K562 (cell line): Measurements from ENCODE around the gene IDUA.

Experiments
- CREM ChIP-seq: IDR thresholded peaks from 2 replicates; pipeline ENCODE4 v1.6.1; 2014; ENCODE audit warnings: antibody characterized with exemption, low read depth
- ELF4 ChIP-seq: fragments of 450-650 bp; formaldehyde crosslinking; IDR thresholded peaks from 2 replicates; pipeline ENCODE4 v1.4.0; 2022; ENCODE audit warnings: missing genetic modification characterization
- KAT7 ChIP-seq: sonication (generic); formaldehyde crosslinking; IDR thresholded peaks from 2 replicates; pipeline ENCODE4 v1.8.0; 2022; ENCODE audit warnings: missing genetic modification reagents, mild to moderate bottlenecking, borderline replicate concordance
- KDM1A ChIP-seq, 2 experiments: fragments of 450-650 bp; IDR thresholded peaks; 2 replicates each; pipeline ENCODE4 v1.6.1; 2016; ENCODE audit warnings: mild to moderate bottlenecking in 2 of 2
- MBD2 ChIP-seq: sonication (generic); IDR thresholded peaks from 2 replicates; pipeline ENCODE4 v1.6.1; 2016; ENCODE audit warnings: low read depth, borderline replicate concordance
- NR2C2 ChIP-seq, 2 experiments: fragments of 200-800 bp in 1 of 2; sonication (Bioruptor generic) in 1 of 2; sonication (generic) in 1 of 2; formaldehyde crosslinking in 1 of 2; IDR thresholded peaks; 2 replicates each; pipeline versions ENCODE4 v1.6.1 to v1.8.0; 2016 to 2022; ENCODE audit warnings: mild to moderate bottlenecking in 1 of 2, missing compliant biosample characterization in 1 of 2, missing genetic modification characterization in 1 of 2, missing genetic modification reagents in 1 of 2
- PHTF2 ChIP-seq: fragments of 250-450 bp; sonication (Bioruptor Pico); IDR thresholded peaks from 2 replicates; pipeline ENCODE4 v1.5.0; 2021; ENCODE audit warnings: mild to moderate bottlenecking
- REST ChIP-seq, 2 experiments: fragments of 450-650 bp; formaldehyde crosslinking in 1 of 2; IDR thresholded peaks; 2 replicates each; pipeline versions ENCODE4 v1.4.0 to v1.6.1; 2014 to 2020; ENCODE audit warnings: mild to moderate bottlenecking in 2 of 2, borderline replicate concordance in 1 of 2, low read depth in 1 of 2
- SP2 ChIP-seq: IDR thresholded peaks from 2 replicates; pipeline ENCODE4 v1.6.1; 2011; ENCODE audit warnings: mild to moderate bottlenecking, low read depth, low read length, moderate library complexity; ENCODE audit not compliant: poor library complexity, severe bottlenecking; ENCODE audit errors: extremely low read depth
- TAF9B ChIP-seq: fragments of 450-650 bp; IDR thresholded peaks from 2 replicates; pipeline ENCODE4 v1.6.1; 2018; ENCODE audit warnings: mild to moderate bottlenecking; ENCODE audit not compliant: partially characterized antibody
- ZEB2 ChIP-seq: fragments of 450-650 bp; IDR thresholded peaks from 2 replicates; pipeline ENCODE4 v1.6.1; 2016
- ZNF780A ChIP-seq: fragments of 250-450 bp; sonication (Bioruptor Pico); IDR thresholded peaks from 2 replicates; pipeline ENCODE4 v1.5.0; 2021; ENCODE audit warnings: mild to moderate bottlenecking
- TF ChIP-seq, protein P1 (sequence below), 3 experiments: IDR thresholded peaks in 2 of 3; conservative IDR thresholded peaks in 1 of 3; 2 replicates each; pipeline ENCODE4 v1.5.1; 2011 to 2012; ENCODE audit warnings: low read length in 3 of 3, mild to moderate bottlenecking in 3 of 3, control low read depth in 2 of 3, improper control_type of control experiment in 1 of 3, inconsistent platforms in 1 of 3, low read depth in 1 of 3, mixed read lengths in 1 of 3, moderate library complexity in 1 of 3; ENCODE audit not compliant: insufficient read depth in 2 of 3

DNA sequence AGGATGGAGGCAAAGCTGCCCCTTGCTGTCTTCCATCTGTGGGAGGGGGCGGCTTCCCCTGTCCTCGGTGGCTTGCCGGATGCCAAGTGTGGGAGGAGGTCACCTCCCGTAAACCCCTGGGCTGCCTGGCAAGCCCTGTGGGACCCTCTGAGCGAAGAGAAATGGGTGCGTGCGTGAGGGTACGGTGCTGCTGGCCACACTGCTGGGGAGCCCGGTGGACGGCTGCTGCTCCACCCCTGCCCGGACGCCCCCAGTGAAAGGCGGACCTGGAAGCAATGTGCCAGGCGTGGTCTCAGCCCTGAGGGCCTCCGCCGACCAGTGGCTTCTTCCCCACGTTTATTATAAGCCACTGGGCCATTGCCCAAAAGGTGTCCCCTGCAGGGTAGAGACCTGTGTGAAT is 4.6 kb upstream of the IDUA start:
- TF ChIP-seq, protein P1, sequence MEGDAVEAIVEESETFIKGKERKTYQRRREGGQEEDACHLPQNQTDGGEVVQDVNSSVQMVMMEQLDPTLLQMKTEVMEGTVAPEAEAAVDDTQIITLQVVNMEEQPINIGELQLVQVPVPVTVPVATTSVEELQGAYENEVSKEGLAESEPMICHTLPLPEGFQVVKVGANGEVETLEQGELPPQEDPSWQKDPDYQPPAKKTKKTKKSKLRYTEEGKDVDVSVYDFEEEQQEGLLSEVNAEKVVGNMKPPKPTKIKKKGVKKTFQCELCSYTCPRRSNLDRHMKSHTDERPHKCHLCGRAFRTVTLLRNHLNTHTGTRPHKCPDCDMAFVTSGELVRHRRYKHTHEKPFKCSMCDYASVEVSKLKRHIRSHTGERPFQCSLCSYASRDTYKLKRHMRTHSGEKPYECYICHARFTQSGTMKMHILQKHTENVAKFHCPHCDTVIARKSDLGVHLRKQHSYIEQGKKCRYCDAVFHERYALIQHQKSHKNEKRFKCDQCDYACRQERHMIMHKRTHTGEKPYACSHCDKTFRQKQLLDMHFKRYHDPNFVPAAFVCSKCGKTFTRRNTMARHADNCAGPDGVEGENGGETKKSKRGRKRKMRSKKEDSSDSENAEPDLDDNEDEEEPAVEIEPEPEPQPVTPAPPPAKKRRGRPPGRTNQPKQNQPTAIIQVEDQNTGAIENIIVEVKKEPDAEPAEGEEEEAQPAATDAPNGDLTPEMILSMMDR (IDR thresholded peaks at IDR 0.05 in 2 of 3, conservative IDR thresholded peaks at IDR 0.05 in 1 of 3; ENCODE audit: insufficient read depth in 2 of 3, low read depth in 1 of 3, low read length in 3 of 3), result no peak
- no peak for TF ChIP-seq NR2C2 (CRISPR knock-in tag; IDR thresholded peaks at IDR 0.05)
- TF ChIP-seq NR2C2 (tag; IDR thresholded peaks at IDR 0.05), result no peak
- TF ChIP-seq KDM1A (IDR thresholded peaks at IDR 0.05), result no peak
- no peak for TF ChIP-seq TAF9B
- no peak for TF ChIP-seq SP2
- TF ChIP-seq KAT7 (CRISPR knock-in tag), result no peak
- no peak for TF ChIP-seq CREM
- no peak for TF ChIP-seq MBD2
- TF ChIP-seq PHTF2 (CRISPR knock-in tag), result no peak
- no peak for TF ChIP-seq ZEB2
- TF ChIP-seq ELF4 (CRISPR knock-in tag), result no peak
- no peak for TF ChIP-seq ZNF780A (CRISPR knock-in tag)
- TF ChIP-seq REST (IDR thresholded peaks at IDR 0.05; ENCODE audit: borderline replicate concordance), result no peak
- no peak for TF ChIP-seq REST (CRISPR knock-in tag; IDR thresholded peaks at IDR 0.05; ENCODE audit: low read depth)
